H1 (cell line): Measurements from ENCODE around the gene SLC30A2. TPM values are rescaled to one million over a fixed set of nuclear protein-coding genes. Genes with fewer than 3 reads are reported as not detected.

Experiments used
- EGR1 ChIP-seq: IDR thresholded peaks from 2 replicates; pipeline ENCODE4 v1.6.1; 2011; ENCODE audit warnings: low read depth, low read length, borderline replicate concordance
- JUND ChIP-seq: IDR thresholded peaks from 2 replicates; pipeline ENCODE4 v1.6.1; 2011; ENCODE audit warnings: mild to moderate bottlenecking, improper control_type of control experiment, low read length
- SIN3A ChIP-seq, 2 experiments: IDR thresholded peaks in 1 of 2; conservative IDR thresholded peaks in 1 of 2; 2 replicates each; pipeline ENCODE4 v1.6.1; 2011 to 2012; ENCODE audit warnings: low read length in 2 of 2, improper control_type of control experiment in 1 of 2, low read depth in 1 of 2, mild to moderate bottlenecking in 1 of 2
- ZNF274 ChIP-seq: IDR thresholded peaks from 2 replicates; pipeline ENCODE4 v1.7.0; 2012; ENCODE audit warnings: low read length, borderline replicate concordance; ENCODE audit errors: extremely low read depth
- polyA plus RNA-seq, 7 experiments: library from polyadenylated mRNA; depleted of rRNA in 3 of 7; stranded (reverse) in 5 of 7; unstranded in 2 of 7; fragments of >200 nt in 5 of 7; fragments of 200-250 nt in 2 of 7; gene quantifications; 1 replicate in 5 of 7; 2 replicates in 1 of 7; 4 replicates in 1 of 7; pipeline versions ENCODE4 v1.2.1 to v1.2.3, GENCODE V29; 2011 to 2013; ENCODE audit warnings: missing spikeins in 2 of 7, mixed read lengths in 2 of 7
- total RNA-seq: library from RNA; stranded (reverse); fragmentation: NEBNext Ultra II Directional; extraction: Animal tissue kit (Norgen Biotek cat#: 25700); gene quantifications from 2 replicates; pipeline ENCODE4 v1.2.1, GENCODE V29; 2021
- TF ChIP-seq, protein P1 (sequence below): IDR thresholded peaks from 2 replicates; pipeline ENCODE4 v1.6.1; 2012; ENCODE audit warnings: inconsistent platforms

Gene SLC30A2
- total and polyA plus RNA-seq, 2 of the 8 experiments (the other 6 are each of a cell fraction or from before 2014, with no cell fraction given): 0.19 to 0.76 TPM

DNA sequence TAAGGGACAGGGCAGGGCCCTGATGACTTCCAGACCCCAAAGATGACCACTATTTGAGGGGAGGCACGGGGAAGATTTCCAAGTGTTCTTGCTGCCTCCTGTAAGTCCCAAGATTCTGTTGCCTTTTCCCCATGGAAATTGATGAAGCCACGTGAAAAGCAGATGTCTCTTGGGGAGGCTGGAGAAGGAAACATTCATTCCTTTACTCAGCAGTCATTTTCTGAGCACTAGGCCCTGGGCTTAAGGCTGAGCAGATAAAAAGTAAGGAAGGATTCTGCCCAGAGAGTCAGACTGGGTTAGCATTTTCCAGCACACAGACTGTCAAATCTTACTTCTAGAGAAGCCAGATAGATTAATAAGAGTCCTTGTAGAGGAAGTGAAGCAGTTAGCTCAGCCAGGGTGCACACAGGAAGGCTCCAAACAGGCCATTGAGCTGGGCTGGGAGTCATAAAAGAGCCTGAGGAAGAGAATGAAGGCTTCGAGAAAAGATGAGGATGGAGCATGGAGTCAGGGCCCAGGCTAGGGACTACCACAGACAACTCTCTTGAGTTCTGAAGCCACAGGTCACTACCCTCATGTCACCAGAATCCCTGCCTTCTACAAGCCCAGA lies 14.2 kb downstream of the SLC30A2 start (continued):
- TF ChIP-seq SIN3A (conservative IDR thresholded peaks at IDR 0.05 in 1 of 2, IDR thresholded peaks at IDR 0.05 in 1 of 2; ENCODE audit: low read depth in 1 of 2, low read length in 2 of 2) (no peak), ZNF274 (no peak), EGR1 (no peak), JUND (no peak)
- TF ChIP-seq, protein P1, sequence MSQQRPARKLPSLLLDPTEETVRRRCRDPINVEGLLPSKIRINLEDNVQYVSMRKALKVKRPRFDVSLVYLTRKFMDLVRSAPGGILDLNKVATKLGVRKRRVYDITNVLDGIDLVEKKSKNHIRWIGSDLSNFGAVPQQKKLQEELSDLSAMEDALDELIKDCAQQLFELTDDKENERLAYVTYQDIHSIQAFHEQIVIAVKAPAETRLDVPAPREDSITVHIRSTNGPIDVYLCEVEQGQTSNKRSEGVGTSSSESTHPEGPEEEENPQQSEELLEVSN: no peak
- TF ChIP-seq, all 59 proteins: peak for 0
